ENCODE results near the gene SEMA3C. TPM values are rescaled to one million over a fixed set of nuclear protein-coding genes. Genes with fewer than 3 reads are reported as not detected.

Gene SEMA3C
- total RNA-seq (ENCODE audit: low replicate concordance) = 67.8 and 94.9 TPM in 2 replicates
- long read RNA-seq, full-length matches to known transcripts = 20 of 75 reads
- long read RNA-seq, partial matches to known transcripts = 27 of 75 reads
- long read RNA-seq, other reads (novel, unspliced or antisense) = 28 of 75 reads

DNA sequence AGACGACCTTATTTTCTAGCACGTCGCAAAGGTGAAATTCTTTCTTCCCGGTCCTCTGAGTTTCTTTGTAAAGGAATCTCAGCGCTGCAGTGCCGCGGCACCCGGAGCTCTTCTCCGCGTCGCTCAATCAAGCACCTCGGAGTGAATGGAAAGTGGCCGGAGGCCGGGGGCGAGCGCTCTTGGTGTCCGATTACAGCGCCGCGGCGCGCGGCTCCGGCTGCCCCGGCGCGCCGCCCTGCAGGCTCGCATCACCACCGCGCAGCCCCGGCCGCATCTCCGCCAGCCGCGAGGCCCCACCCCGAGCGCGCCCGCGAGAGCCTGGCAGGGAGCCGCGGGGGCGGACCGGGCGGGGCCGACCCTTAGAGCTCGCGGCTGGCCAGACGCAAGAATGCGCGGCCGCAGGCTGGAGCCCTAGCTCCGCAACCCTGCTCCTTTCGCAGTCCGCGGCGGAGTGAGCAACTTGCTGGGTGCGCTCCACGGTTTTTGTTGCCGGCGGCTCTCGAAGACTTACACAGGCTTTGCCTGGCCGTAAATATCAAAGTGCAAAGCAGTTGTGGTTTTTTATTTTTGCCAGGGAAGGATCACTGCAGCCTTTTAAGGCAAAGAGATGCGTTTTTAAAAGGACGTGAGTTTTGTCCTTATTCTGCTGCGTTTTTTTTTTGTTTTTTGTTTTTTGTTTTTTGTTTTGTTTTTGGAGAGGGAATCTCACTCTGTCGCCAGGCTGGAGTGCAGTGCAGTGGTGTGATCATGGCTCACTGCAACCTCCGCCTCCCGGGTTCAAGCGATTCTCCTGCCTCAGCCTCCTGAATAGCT lies at the start of gene SEMA3C:
Gene SEMA3C (minus strand): TSS at position 143 of the 813 bp plus-strand sequence. CDS start 2,270 bp downstream, outside the sequence.
- H3K4me3 Mint-ChIP-seq = peak within 1 kb of the TSS; percentile 93
- no peaks in the 10 kb centered on the region for H3K9me3 Mint-ChIP-seq
- H3K4me1 Mint-ChIP-seq (ENCODE audit: unreplicated experiment) = peaks cover 39% of the 10 kb centered on the region
- H3K36me3 Mint-ChIP-seq = peaks cover 20% of the 10 kb centered on the region
- TF ChIP-seq, protein P1, sequence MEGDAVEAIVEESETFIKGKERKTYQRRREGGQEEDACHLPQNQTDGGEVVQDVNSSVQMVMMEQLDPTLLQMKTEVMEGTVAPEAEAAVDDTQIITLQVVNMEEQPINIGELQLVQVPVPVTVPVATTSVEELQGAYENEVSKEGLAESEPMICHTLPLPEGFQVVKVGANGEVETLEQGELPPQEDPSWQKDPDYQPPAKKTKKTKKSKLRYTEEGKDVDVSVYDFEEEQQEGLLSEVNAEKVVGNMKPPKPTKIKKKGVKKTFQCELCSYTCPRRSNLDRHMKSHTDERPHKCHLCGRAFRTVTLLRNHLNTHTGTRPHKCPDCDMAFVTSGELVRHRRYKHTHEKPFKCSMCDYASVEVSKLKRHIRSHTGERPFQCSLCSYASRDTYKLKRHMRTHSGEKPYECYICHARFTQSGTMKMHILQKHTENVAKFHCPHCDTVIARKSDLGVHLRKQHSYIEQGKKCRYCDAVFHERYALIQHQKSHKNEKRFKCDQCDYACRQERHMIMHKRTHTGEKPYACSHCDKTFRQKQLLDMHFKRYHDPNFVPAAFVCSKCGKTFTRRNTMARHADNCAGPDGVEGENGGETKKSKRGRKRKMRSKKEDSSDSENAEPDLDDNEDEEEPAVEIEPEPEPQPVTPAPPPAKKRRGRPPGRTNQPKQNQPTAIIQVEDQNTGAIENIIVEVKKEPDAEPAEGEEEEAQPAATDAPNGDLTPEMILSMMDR (conservative IDR thresholded peaks at IDR 0.05) = no peak
- peak; percentile 91 for DNase-seq (ENCODE audit: extremely low spot score, unreplicated experiment)
- H3K27ac Mint-ChIP-seq = peak within 1 kb of the TSS; percentile 85
- H3K27me3 Mint-ChIP-seq = no peaks in the 10 kb centered on the region

DNA sequence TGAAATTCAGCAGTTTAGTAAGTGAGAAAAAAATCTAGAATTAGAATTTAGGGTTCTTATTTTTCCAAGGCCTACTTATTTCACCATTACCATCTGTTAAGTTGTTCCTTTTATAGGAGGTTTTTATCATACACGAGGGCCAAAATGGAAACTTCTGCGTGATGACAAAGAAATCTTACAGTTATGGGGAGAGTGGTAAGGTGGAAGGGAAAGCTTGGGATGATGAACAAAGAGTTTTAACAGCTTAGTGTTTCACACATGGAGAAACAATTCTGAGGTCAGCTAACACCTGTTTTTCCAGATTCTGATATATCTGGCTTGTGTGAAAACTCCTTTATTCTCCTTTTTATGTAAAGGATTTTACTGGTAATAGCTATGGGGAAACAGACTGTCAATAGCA lies 49.8 kb upstream of the SEMA3C start:
- H3K4me1 Mint-ChIP-seq (ENCODE audit: unreplicated experiment) = peaks cover 8% of the 10 kb centered on the region
- H3K27me3 Mint-ChIP-seq = no peaks in the 10 kb centered on the region
- TF ChIP-seq, protein P1 (conservative IDR thresholded peaks at IDR 0.05) = no peak
- no peaks in the 10 kb centered on the region for H3K9me3 Mint-ChIP-seq
- DNase-seq (ENCODE audit: extremely low spot score, unreplicated experiment) = no peak
- no peak overlapping the region for H3K27ac Mint-ChIP-seq
- no peaks in the 10 kb centered on the region for H3K36me3 Mint-ChIP-seq
- no peak overlapping the region for H3K4me3 Mint-ChIP-seq

DNA sequence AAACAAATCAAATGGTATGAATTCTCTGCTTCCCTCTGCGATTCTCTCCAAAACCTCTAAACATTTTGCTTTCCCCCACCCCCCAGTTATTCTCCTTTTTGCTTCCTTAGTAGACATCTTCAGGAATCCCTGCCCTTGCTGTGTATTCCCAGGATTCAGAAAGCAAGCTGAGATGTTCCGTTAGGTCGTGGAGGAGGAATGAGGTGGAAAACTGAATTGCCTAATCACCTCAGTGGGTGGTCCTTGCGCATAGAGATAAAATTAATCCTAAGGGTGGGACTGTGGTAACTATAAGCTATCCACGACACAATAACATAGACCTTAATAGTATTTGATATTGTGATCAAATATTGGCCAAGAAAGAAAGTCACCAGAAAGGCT lies 49.1 kb upstream of the SEMA3C start:
- Mint-ChIP-seq H3K27ac (no peak overlapping the region), H3K27me3 (no peaks in the 10 kb centered on the region), H3K36me3 (no peaks in the 10 kb centered on the region), H3K9me3 (no peaks in the 10 kb centered on the region), H3K4me3 (no peak overlapping the region), H3K4me1 (ENCODE audit: unreplicated experiment) (peaks cover 8% of the 10 kb centered on the region)
- no peak for DNase-seq (ENCODE audit: extremely low spot score, unreplicated experiment)
- TF ChIP-seq, protein P1 (conservative IDR thresholded peaks at IDR 0.05) = no peak

DNA sequence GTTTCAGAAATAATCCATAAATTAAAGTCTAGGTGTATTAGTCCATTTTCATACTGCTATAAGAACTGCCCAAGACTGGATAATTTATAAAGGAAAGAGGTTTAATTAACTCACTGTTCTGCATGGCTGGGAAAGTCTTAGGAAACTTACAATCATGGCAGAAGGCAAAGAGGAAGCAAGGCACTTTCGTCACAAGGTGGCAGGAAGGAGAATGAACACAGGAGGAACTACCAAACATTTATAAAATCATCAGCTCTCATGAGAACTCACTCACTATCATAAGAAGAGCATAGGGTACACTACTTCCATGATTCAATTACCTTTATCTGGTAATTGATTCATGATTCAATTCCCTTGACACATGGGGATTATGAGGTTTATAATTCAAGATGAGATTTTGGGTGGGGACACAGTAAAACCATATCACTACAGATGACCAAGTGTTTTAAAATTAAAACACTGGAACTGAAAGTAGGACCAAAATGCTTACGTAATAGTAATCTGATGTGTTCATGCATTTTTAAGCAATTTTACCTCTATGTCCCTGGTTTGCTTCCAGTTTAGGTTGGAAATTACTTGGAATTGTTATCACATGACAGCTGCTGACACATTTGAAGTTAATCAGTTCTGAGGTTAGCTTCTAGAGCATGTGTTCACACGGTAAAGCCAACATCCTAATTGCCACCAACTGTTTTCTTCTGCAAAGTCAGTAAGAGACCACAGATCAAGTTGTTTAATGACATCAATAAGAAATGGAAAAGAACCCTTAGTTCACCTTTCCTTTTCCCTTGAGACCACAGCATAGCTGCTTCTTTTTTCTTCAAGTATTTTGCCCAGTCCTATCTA lies 48.4 kb upstream of the SEMA3C start:
- Mint-ChIP-seq H3K36me3 (no peaks in the 10 kb centered on the region), H3K27me3 (no peaks in the 10 kb centered on the region), H3K4me3 (no peak overlapping the region), H3K27ac (no peak overlapping the region), H3K9me3 (no peaks in the 10 kb centered on the region), H3K4me1 (ENCODE audit: unreplicated experiment) (peaks cover 8% of the 10 kb centered on the region)
- TF ChIP-seq, protein P1 (conservative IDR thresholded peaks at IDR 0.05) = no peak
- no peak for DNase-seq (ENCODE audit: extremely low spot score, unreplicated experiment)

DNA sequence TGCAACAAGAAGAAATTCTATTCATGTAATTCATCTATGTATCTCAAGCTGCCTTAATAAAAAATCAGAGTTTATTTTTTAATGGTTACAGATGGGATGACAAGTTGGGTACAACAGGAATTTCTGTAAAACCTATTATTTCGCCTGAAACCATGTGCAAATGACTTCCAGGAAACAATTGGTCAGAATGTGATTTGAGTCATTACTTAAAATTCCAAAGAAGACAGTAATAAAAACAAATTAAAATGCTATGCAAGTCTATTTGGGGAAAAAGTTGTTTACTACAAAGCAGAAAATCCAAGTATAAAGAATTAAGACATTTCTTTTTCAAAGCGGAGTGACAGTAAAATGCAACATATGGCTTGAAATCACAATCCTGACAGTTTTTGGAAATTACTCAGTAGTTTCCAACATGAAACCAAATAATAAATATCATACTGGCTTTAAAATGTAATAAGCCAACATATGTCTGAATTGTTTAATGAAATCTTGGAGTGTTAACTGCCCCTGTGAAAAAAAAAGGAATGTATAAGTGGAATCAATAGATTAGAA lies 41.5 kb upstream of the SEMA3C start:
- no peak for DNase-seq (ENCODE audit: extremely low spot score, unreplicated experiment)
- H3K9me3 Mint-ChIP-seq = no peaks in the 10 kb centered on the region
- H3K27ac Mint-ChIP-seq = no peak overlapping the region
- TF ChIP-seq, protein P1 (conservative IDR thresholded peaks at IDR 0.05) = no peak
- H3K4me3 Mint-ChIP-seq = no peak overlapping the region
- no peaks in the 10 kb centered on the region for H3K36me3 Mint-ChIP-seq
- no peaks in the 10 kb centered on the region for H3K27me3 Mint-ChIP-seq
- H3K4me1 Mint-ChIP-seq (ENCODE audit: unreplicated experiment) = no peaks in the 10 kb centered on the region
